CD14-positive monocyte (primary cell): ENCODE results near the gene OR1F1. TPM values are rescaled to one million over a fixed set of nuclear protein-coding genes. Genes with fewer than 3 reads are reported as not detected.
A peak's percentile ranks its signal among the peaks of the same experiment; 100 is the strongest.

ENCODE experiments used
- DNase-seq, 3 donors: peaks; one replicate each; pipeline ENCODE4 v3.0.0-alpha.2; 2011 to 2022
- H2AFZ ChIP-seq: 2 replicates; pipeline ENCODE4 v1.6.0; 2012; ENCODE audit warnings: mild to moderate bottlenecking, low read depth, low read length, inconsistent platforms; ENCODE audit not compliant: insufficient read depth, poor library complexity, severe bottlenecking
- H3K27ac ChIP-seq, 2 donors: 1 replicate in 1 of 2; 2 replicates in 1 of 2; pipeline ENCODE4 v1.5.1; 2012 to 2013; ENCODE audit warnings: low read length in 2 of 2, control low read depth in 1 of 2, inconsistent platforms in 1 of 2, low read depth in 1 of 2, mild to moderate bottlenecking in 1 of 2
- H3K27me3 ChIP-seq, 2 donors: one replicate each; pipeline versions ENCODE4 v1.6.0 to v1.6.1; 2011 to 2013; ENCODE audit warnings: low read length in 2 of 2; ENCODE audit not compliant: control insufficient read depth in 2 of 2, insufficient read depth in 2 of 2
- H3K36me3 ChIP-seq, 2 donors: replicated peaks in 1 of 2; 1 replicate in 1 of 2; 2 replicates in 1 of 2; pipeline versions ENCODE4 v1.5.1 to v1.6.1; 2012 to 2013; ENCODE audit warnings: low read length in 2 of 2, control low read depth in 1 of 2, inconsistent platforms in 1 of 2, mild to moderate bottlenecking in 1 of 2; ENCODE audit not compliant: insufficient read depth in 2 of 2, control insufficient read depth in 1 of 2
- H3K4me1 ChIP-seq, 2 donors: 1 replicate in 1 of 2; 2 replicates in 1 of 2; pipeline versions ENCODE4 v1.5.1 to v1.6.1; 2012 to 2013; ENCODE audit warnings: low read length in 2 of 2, control low read depth in 1 of 2, inconsistent platforms in 1 of 2, mild to moderate bottlenecking in 1 of 2, moderate library complexity in 1 of 2; ENCODE audit not compliant: insufficient read depth in 2 of 2, control insufficient read depth in 1 of 2
- H3K4me2 ChIP-seq: replicated peaks from 2 replicates; pipeline ENCODE3; 2012; ENCODE audit warnings: low read length, moderate library complexity, mild to moderate bottlenecking; ENCODE audit not compliant: poor library complexity, severe bottlenecking; ENCODE audit errors: extremely low read depth
- H3K4me3 ChIP-seq, 3 experiments: fragments of 200-600 bp in 1 of 3; sonication (generic) in 1 of 3; replicated peaks in 1 of 3; 1 replicate in 2 of 3; 2 replicates in 1 of 3; pipeline ENCODE4 v1.5.1; 2011 to 2013; ENCODE audit warnings: low read length in 3 of 3, mild to moderate bottlenecking in 3 of 3, control low read depth in 2 of 3, low read depth in 2 of 3, inconsistent platforms in 1 of 3, moderate library complexity in 1 of 3
- H3K79me2 ChIP-seq: 2 replicates; pipeline ENCODE4 v1.6.0; 2012; ENCODE audit warnings: mild to moderate bottlenecking, control low read depth, inconsistent platforms, low read length, moderate library complexity; ENCODE audit not compliant: insufficient read depth
- H3K9ac ChIP-seq: 2 replicates; pipeline ENCODE4 v1.6.0; 2017; ENCODE audit warnings: low read length, mild to moderate bottlenecking; ENCODE audit not compliant: insufficient read depth, poor library complexity, severe bottlenecking
- H3K9me3 ChIP-seq, 2 donors: replicated peaks in 1 of 2; 1 replicate in 1 of 2; 2 replicates in 1 of 2; pipeline versions ENCODE4 v1.5.1 to v1.6.1; 2012 to 2013; ENCODE audit warnings: low read length in 2 of 2, control low read depth in 1 of 2; ENCODE audit not compliant: control insufficient read depth in 1 of 2, insufficient read depth in 1 of 2
- H4K20me1 ChIP-seq: 2 replicates; pipeline ENCODE4 v1.6.0; 2012; ENCODE audit warnings: mild to moderate bottlenecking, low read length, control low read depth, moderate library complexity; ENCODE audit not compliant: insufficient read depth
- H3K27ac Mint-ChIP-seq, 7 donors: one replicate each; pipeline ENCODE4 v1.8.0; 2020; ENCODE audit warnings: mild to moderate bottlenecking in 7 of 7, mixed read lengths in 7 of 7, moderate library complexity in 6 of 7, inconsistent platforms in 2 of 7
- H3K27me3 Mint-ChIP-seq, 3 donors: one replicate each; pipeline ENCODE4 v1.8.0; 2021 to 2022; ENCODE audit warnings: low read depth in 3 of 3, mild to moderate bottlenecking in 3 of 3, mixed read lengths in 3 of 3, moderate library complexity in 3 of 3, inconsistent platforms in 1 of 3
- H3K36me3 Mint-ChIP-seq, 2 donors: one replicate each; pipeline ENCODE4 v1.8.0; 2020; ENCODE audit warnings: mixed read lengths in 2 of 2, inconsistent platforms in 1 of 2, mild to moderate bottlenecking in 1 of 2
- H3K4me1 Mint-ChIP-seq: one replicate; pipeline ENCODE4 v1.8.0; 2020; ENCODE audit warnings: mild to moderate bottlenecking, mixed read lengths
- H3K4me3 Mint-ChIP-seq, 2 donors: one replicate each; pipeline ENCODE4 v1.8.0; 2020; ENCODE audit warnings: mild to moderate bottlenecking in 2 of 2, mixed read lengths in 2 of 2, moderate library complexity in 1 of 2
- H3K9me3 Mint-ChIP-seq, 7 donors: one replicate each; pipeline ENCODE4 v1.8.0; 2020 to 2022; ENCODE audit warnings: mixed read lengths in 7 of 7, mild to moderate bottlenecking in 6 of 7, moderate library complexity in 6 of 7, inconsistent platforms in 2 of 7
- CTCF ChIP-seq: fragments of 200-600 bp; IDR thresholded peaks from one replicate; pipeline ENCODE4 v1.8.0; 2022; ENCODE audit warnings: antibody characterized with exemption, mild to moderate bottlenecking
- WGBS: methylation state at CpG from one replicate; pipeline ENCODE4 v1.1.5; 2013; ENCODE audit warnings: missing lambda C conversion rate; ENCODE audit not compliant: insufficient coverage; 5-methylcytosine and 5-hydroxymethylcytosine counted together
- intact Hi-C, 2 donors: fragments of 100-400 bp; cut with micrococcal nuclease; formaldehyde crosslinking; loops; one replicate each; pipeline versions ENCODE4 v1.15.0 to v1.15.1; 2023
- polyA plus RNA-seq, 3 donors: library from polyadenylated mRNA; depleted of rRNA in 1 of 3; unstranded in 2 of 3; stranded (reverse) in 1 of 3; fragments of 300-500 nt in 2 of 3; fragments of >200 nt in 1 of 3; fragmentation: Illumina TruSeq in 2 of 3; gene quantifications; 1 replicate in 2 of 3; 2 replicates in 1 of 3; pipeline ENCODE4 v1.2.3, GENCODE V29; 2012 to 2021

The OR1F1 gene
- polyA plus RNA-seq, 3 donors: not detected

GRCh38 chr16:3170440-3171180 lies 17.4 kb upstream of the OR1F1 start:
- Histone ChIP-seq H3K4me2 (peak overlapping the region; percentile 32), H3K27me3 (peaks cover 62 to 91% of the 10 kb centered on the region in 2 donors), H3K9ac (no peak overlapping the region), H3K4me1 (peaks cover 26 to 29% of the 10 kb centered on the region in 2 donors), H3K9me3 (peaks cover 5 to 40% of the 10 kb centered on the region in 2 donors), H3K27ac (no peak overlapping the region), H2AFZ (peak overlapping the region; percentile 59), H3K4me3 (peak overlapping the region in 1 of 3 experiments; percentile 33), H3K79me2 (no peaks in the 10 kb centered on the region), H3K36me3 (no peaks in the 10 kb centered on the region), H4K20me1 (no peaks in the 10 kb centered on the region)
- H3K27me3 Mint-ChIP-seq: peaks cover 86 to 93% (median 90%) of the 10 kb centered on the region in 3 donors
- peaks cover 4 to 43% (median 27%) of the 10 kb centered on the region in 7 donors for H3K9me3 Mint-ChIP-seq
- H3K4me1 Mint-ChIP-seq: peaks cover 23% of the 10 kb centered on the region
- H3K4me3 Mint-ChIP-seq: peak overlapping the region; percentile 39 to 86
- no peak for DNase-seq
- H3K36me3 Mint-ChIP-seq: peaks cover 5 to 10% of the 10 kb centered on the region in 2 donors
- TF ChIP-seq CTCF: no peak
- H3K27ac Mint-ChIP-seq: no peak overlapping the region
- WGBS: 4% methylated on average over 41 of the region's 53 CpGs
- intact Hi-C loops: no loop called here

- Histone ChIP-seq H3K9me3 (peaks cover 5 to 41% of the 10 kb centered on the region in 2 donors), H3K4me2 (peak overlapping the region; percentile 32), H3K79me2 (no peaks in the 10 kb centered on the region), H3K4me1 (peaks cover 24 to 26% of the 10 kb centered on the region in 2 donors), H2AFZ (peak overlapping the region; percentile 59), H3K9ac (no peak overlapping the region), H3K36me3 (no peaks in the 10 kb centered on the region), H3K4me3 (peak overlapping the region in 1 of 3 experiments; percentile 33), H4K20me1 (no peaks in the 10 kb centered on the region), H3K27ac (no peak overlapping the region), H3K27me3 (peaks cover 67 to 97% of the 10 kb centered on the region in 2 donors)
- DNase-seq: no peak
- peaks cover 4 to 47% (median 32%) of the 10 kb centered on the region in 7 donors for H3K9me3 Mint-ChIP-seq
- H3K27me3 Mint-ChIP-seq: peaks cover 93 to 98% (median 95%) of the 10 kb centered on the region in 3 donors
- 5% methylated on average over 21 of the region's 35 CpGs for WGBS
- no peak overlapping the region for H3K27ac Mint-ChIP-seq
- intact Hi-C loops: no loop called here
- H3K4me3 Mint-ChIP-seq: peak overlapping the region; percentile 34 to 86
- H3K36me3 Mint-ChIP-seq: peaks cover 5 to 10% of the 10 kb centered on the region in 2 donors
- no peak for TF ChIP-seq CTCF
- H3K4me1 Mint-ChIP-seq: peaks cover 22% of the 10 kb centered on the region
Observed at GRCh38 chr16:3171181-3171854, 16.7 kb upstream of the OR1F1 start.
